SW480 (cell line): Measurements from ENCODE around the gene C17orf75.

Source experiments
- DNase-seq: peaks from one replicate; pipeline ENCODE4 v3.0.0-alpha.2; 2016; ENCODE audit warnings: low spot score

C17orf75 gene

GRCh38 chr17:32302860-32303649 lies 38.9 kb downstream of the C17orf75 start:
- DNase-seq, result no peak

DNA sequence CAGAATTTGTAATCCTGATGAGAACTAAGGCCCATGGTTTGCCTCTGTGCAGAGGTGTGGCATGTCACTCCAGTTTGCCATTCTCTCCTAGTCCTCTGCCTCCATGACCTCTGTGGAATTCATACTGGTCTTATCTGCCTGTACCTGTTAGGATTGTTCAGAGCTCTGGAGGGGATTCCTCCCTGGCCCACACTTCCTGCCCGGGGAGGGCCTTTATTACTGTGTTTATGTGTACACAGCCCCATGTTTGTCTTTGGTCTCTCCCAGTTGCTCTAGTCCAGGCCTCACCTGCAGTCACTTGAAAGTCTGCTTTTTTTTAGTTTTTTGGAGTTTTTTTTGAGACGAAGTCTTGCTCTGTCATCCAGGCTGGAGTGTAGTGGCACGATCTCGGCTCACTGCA lies 39.9 kb downstream of the C17orf75 start:
- DNase-seq, result no peak

GRCh38 chr17:32299580-32300164 lies 42.3 kb downstream of the C17orf75 start:
- DNase-seq, result no peak

DNA sequence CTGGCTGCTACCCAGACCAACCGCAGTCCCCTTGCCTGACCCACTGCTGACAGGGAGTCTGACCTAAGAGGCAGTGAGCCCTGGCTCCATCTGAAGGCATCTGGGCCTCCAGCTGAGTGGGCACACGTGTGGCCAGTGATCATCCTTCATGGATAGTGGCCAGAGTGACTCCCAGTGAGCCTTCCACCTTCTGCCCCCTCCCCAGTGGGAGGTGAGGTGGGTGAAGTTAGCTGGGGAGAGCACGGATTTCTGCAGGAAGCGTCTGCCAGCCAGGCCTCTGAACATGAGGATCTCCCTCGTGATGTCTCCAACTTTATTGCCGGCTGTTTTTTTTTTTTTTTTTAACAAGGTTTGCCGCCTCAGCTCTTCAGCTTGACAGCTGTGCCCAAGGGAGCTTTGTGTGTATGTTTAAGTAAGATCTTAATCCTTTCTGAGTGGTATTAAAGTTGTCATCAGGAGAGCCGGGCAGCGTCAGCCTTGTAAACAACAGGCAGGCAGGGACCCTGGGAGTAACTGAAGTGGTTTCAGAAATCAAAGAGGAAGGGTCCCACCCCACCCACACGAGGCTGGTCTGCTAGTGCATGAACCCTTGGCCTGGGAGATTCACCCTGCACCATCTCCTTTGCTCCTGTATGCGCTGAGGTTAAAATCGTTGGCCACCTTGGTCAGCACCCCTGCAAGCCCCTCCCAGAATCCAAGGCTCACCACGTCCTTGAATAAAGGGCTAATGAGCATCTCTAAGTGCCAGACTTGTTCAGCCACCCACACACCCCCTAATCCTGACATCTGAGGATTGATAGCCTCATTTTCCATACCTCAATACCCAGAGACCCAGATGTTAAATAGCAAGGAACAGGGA lies 43.0 kb downstream of the C17orf75 start:
- DNase-seq, result no peak

DNA sequence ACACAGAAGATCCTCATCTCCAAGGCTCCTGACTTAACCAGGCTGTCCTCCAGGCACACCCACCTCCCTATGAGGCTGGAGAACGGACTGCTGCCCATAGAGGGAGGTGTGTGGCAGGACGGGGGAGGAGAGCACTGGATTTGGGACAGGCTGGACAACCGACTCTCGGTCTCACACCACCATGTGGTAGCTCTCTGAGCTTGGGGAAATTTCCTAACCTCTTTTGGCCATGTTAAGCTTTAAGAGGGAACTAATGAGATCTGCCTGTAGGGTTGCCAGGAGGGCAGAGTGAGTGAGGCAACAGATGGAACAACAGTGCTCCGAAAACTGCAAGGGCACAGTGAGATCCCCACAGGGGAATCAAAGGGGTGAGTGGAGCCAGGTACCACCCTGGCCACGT lies 43.7 kb downstream of the C17orf75 start:
- DNase-seq, result no peak

GRCh38 chr17:32297860-32298259 lies 44.1 kb downstream of the C17orf75 start:
- DNase-seq, result no peak

- DNase-seq, result no peak
Measured at GRCh38 chr17:32297424-32297823, 44.5 kb downstream of the C17orf75 start.

GRCh38 chr17:32292094-32292493 lies 49.9 kb downstream of the C17orf75 start:
- DNase-seq, result no peak

DNA sequence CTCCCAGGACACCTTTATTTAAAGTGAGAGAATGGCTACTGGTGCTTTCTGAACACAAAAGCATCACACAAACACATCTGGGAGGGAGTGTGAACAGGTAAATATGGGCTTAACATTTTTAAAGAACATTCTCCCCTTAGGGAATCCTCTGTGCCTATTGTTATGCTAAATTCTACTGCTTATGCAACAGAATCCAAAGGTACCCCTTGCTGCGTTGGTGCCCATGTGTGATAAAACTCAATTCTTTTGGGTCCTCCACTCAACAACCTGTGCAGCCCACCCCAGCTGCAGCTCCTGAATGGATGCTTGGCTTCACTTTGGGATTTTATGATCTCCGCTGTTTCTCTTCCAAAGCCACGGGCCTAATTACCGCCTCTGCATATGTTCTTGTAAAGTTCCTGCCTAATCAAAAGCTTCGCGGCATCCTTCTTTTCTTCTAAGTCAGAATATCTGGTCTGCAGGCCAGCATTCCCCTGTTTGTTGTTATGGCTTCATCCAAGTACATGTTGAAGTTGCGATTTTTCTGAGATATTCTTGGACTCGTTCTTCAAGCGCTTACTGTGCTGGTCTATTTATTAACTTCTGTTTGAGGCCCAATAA lies 52.4 kb downstream of the C17orf75 start:
- no peak for DNase-seq

DNA sequence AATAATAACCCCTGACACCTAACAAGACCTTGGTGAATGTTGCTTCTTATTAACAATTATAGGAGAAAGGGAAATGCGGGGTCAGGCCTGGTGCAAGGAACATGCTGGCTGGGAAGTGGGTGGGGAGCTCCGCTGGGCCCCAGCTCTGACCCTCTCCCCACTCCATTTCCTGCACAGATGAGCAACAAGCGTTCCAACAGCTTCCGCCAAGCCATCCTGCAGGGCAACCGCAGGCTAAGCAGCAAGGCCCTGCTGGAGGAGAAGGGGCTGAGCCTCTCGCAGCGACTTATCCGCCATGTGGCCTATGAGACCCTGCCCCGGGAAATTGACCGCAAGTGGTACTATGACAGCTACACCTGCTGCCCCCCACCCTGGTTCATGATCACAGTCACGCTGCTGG lies 53.4 kb downstream of the C17orf75 start:
- no peak for DNase-seq

DNA sequence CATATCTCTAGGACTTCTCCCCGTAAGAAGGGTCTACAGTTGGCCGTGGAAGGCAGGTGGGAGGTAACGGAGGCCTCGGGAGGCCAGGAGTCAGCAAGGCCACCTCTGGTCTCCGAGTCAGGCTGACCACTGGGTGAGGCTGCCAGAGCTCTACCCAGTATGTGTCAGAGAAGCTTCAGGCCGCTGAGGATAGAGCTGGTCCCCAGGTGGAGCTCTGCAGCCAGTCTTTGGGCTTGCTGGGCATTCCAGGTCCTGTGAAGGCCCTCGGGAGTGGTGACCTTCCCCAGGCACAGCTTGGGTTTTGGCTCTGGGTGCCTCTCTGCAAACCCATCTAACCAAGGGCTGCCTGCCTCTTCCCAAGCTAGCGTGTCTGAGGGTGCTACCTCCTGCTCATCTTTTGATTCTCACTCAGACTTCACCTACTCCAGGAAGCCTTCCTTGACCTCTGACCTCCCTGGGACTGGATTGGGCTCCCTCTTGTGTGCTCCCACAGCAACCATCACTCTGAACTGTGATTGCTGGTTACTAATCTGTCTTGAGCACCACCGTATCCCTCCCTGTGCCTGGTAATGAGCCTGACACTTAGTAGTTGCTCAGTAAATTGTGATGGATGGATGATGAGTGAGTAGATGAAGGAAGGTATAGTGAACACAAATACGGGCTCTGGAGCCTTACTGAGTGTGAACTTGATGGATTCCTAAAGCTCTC lies 54.0 kb downstream of the C17orf75 start:
- no peak for DNase-seq

DNA sequence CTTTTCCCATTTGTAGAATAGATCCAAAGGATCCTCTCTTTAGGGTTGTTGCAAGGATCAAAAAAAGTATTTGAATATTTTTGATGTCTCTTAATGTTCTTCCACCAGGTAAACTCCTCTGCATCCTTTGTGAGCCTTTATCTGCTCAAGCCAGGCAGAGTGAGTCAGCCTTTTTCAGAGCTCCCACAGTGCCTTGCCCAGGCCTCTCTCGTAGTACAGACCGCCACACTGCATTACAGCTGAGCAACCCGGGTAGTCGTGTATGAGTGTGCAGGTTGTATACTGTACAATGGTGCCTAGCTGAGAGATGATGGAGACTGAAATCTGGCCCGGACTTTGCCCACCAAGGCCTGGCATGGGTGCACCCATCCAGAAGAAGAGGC lies 55.5 kb downstream of the C17orf75 start:
- DNase-seq, result no peak

DNA sequence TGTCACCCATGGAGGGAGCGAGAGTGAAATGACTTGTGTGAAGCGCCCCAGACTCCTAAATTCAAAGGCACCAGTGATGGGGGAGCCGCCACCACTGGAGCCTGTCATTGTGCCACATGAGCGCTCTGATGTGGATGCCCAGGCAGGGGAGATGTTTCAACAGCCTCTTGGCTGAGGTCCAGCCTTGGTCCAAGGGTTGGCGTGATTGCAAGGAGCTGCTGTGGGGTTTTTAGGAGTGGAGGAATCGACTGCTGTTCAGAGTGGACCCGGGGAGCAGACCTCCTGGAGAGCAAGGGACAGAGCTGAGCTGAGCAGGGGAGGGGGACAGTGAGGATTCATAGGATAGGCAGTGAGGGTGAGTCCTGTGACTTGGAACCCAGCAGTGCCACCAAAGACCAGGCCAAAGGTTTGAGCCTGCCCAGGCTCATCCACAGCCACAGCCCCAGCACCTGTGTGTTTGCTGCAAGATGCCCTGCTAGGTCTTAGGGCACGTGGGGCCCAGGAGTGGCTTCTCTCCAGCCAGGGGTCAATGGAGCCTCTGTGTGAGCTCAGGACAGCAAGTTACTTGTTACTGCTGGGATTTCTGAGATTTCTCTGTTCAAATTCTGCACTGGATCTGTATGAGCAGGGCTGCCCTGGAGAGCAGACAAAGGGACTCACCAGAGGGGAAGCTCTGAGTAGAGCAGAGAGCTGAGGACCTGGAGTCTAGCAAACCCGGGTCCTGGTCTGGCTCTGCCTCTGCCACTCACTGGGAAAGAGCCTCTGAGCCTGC lies 56.0 kb downstream of the C17orf75 start:
- no peak for DNase-seq

- DNase-seq, result no peak
Measured at GRCh38 chr17:32285306-32285705, 56.7 kb downstream of the C17orf75 start.

- DNase-seq, result no peak
Measured at GRCh38 chr17:32283745-32284201, 58.2 kb downstream of the C17orf75 start.

DNA sequence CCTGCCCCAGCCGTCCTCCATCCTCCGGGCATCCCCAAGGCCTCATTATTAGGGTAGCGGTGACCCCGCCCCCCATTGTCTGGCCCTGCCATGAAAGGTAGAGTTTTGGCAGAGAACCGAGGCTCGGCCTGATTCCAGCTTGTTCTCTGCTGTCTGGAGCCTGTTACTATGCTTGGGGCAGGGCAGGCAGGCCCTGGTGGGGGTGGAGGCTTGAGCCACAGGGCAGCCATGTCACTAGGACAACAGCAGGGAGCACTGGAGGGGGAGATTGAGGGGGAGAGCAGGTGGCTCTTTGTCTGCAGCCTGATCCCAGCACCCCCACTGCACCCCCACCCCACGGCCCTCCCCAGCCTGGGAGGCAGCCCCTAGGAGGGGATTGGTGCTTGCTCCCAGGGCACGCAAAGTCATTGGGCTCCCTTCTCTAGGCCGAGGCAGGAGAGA lies 60.9 kb downstream of the C17orf75 start:
- DNase-seq, result no peak

DNA sequence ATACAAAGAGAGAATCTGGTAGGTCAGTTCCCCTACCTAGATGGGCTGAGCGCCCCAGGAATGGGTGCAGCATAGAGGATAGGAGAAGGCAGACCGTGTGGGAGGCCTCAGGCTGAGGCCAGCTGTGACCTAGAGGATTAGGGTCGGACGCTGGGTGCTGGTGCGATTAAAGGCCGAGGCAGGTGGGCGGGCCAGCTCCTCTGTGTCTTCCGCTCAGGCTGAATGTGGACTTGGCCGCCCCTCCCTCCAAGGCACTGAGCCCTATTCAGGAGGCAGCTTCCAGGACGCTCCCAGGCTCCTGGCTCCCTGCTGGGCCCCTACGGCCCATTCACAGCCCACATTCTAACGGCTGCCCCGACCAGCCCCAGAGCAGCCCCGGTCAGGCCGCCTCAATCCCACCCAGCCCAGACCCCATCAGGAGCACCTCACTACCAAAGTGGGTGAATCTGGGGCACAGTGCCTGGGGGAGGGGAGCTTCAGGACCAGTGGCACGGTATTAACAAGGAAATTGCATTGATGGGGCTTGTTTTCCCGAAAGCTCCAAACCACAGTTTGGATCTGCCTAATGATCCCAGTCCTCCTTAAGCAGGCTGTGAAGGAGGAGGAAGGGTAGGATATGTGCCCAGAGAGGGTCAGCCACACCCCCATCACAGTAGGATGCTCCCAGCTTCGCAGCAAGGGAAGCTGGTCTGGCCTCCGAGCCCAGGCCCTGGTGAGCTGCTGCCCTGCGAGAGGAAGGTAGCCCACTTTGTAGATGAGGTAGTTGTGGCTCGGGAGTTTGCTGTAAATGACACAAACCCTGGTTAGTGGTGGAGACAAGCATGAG lies 61.9 kb downstream of the C17orf75 start:
- no peak for DNase-seq

DNA sequence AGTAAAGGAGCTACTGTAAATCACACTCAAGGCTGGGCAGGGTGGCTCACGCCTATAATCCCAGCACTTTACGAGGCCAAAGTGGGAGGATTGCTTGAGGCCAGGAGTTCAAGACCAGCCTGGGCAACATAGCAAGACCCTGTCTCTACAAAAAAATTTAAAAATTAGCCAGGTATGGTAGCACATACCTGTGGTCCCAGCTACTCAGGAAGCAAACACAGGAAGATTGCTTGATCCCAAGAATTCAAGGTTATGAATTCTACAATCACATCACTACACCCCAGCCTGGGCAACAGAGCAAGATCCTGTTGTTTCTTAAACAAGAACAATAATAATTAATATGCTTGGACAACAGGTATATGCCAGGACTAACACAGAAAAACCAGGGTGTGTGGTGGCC lies 63.2 kb downstream of the C17orf75 start:
- no peak for DNase-seq
